GM19395 (cell line): ENCODE measurements around the gene C19orf12.

ENCODE experiments used
- ATAC-seq: cut with Tn5 transposase; IDR thresholded peaks from one replicate; pipeline ENCODE4 v1.9.1; 2021; ENCODE audit warnings: mild to moderate bottlenecking, moderate library complexity; ENCODE audit not compliant: unreplicated experiment

Gene C19orf12

DNA sequence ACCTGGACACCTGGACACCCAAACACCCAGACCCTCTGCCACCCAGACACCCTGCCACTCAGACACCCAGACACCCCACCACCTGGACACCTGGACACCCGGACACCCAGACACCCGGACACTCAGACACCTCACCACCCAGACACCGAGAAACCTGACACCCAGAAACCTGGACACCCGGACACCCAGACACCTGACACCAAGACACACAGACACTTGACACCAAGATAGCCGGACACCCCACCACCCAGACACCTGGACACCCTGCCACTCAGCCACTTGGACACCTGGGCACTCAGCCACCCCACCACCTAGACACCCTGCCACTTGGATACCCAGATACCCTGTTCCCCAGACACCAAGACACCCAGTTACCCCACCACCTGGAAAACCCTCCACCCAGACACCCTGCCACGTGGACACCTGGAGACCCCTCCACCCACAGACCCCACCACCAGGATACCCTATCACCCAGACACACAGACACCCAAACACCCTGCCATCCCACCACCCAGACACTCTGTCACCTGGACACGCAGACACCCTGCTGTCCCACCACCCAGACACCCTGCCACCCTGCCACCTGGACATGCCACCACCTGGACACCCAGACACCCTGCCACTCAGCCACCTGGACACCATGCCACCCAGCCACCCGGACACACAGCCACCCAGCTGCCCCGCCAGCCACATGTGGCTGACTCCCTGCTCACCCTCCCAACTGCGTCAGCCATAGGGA is 17.4 kb downstream of the C19orf12 start:
- ATAC-seq: no peak

DNA sequence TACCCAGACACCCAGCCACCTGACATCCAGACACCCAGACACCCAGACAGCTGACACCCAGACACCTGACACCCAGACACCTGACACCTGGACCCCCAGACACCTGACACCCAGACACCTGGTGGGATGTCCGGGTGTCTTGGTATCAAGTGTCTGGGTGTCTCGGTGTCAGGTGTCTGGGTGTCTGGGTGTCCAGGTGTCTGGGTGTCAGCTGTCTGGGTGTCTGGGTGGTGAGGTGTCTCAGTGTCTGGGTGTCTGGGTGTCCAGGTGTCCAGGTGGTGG is 18.6 kb downstream of the C19orf12 start:
- ATAC-seq: no peak

DNA sequence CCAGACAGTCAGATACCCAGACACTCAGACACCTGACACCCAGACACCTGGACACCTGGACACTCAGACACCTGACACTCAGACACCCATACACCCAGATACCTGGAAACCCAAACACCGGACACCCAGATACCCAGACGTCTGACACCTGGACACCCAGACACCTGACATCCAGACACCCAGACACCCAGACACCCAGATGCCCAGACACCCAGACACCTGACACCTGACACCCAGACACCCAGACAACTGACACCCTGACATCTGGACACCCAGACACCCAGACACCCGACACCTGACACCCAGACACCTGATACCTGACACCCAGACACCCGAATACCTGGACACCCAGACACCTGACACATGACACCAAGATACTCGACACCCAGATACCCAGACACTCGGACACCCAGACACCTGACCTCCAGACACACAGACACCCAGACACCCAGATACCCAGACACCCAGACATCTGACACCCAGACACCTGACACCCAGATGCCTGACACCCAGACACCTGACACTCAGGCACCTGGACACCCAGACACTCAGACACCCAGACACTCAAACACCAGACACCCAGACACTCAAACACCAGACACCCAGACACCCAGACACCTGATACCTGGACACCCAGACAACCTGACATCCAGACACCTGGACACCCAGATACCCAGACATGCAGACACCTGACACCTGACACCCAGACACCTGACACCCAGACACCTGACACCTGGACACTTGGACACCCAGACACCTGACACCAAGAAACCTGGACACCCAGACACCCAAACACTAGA is 19.1 kb downstream of the C19orf12 start:
- no peak for ATAC-seq

GRCh38 chr19:29694669-29695627 is 20.1 kb downstream of the C19orf12 start:
- ATAC-seq: no peak

DNA sequence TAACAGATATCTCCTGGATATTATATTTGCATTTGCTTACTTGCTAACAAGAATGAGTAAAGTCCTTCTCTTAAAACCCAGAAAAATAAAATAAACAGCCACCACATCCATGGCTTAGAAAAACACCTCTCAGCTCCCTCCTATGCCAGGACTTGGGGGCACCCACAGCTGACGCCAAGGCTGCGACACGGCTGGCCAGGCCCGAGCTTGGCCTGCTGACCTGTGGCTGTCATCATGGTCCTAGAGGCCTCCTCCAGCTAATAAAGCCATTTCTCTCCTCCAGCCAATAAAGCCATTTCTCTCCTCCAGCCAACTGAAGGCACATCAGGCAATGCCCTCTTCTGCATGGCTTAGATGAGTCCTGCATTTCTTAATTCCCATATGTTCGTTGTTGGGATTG is 20.9 kb downstream of the C19orf12 start:
- no peak for ATAC-seq

DNA sequence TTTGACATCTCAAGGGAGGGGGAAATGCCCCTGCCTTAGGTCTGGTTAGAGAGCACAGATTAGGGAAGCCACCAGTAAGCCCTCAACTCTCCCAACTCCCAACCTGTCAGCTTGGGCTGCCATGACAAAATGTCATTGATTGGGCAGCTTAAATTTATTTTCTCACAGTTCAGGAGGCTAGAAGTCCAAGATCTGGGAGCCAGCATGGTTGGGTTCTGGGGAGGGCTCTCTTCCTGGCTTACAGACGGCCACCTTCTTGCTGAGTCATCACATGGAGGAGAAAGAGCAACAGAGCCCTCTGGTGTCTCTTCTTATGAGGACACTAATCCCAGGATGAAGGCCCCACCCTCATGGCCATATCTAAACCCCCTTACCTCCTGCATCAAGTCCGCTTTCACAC is 24.2 kb downstream of the C19orf12 start:
- no peak for ATAC-seq

- no peak for ATAC-seq
Observed at GRCh38 chr19:29687897-29688728, 26.9 kb downstream of the C19orf12 start.

DNA sequence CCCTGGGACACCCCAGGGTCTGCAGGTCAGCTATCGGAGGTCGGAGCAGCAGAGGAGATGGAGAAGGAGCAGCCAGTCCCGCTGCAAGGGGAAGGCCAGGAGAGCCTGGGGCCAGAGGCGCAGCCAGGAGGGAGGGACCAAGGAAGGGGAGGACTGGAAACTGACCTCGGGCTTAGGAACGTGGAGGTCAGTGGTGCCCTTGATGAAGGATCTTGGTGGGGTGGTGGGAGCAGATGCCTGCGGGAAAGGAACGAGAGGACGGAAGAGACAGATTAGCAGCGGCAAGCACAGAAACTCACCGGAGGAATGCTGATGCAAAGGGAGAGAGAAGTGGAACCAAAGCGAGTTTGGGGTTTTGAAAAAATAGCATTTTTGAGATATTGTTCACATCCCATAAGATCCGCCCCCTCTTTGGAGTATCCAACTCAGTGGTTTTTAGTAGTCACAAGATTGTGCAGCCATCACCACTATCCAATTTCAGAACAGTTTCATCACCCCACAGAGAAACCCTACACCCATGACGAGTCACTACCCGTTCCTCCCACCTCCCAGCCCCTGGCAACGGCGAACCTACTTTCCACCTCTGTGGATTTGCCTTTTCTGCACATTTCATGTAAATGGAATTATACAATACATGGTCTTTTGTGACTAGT is 27.7 kb downstream of the C19orf12 start:
- ATAC-seq: no peak

- ATAC-seq: no peak
Observed at GRCh38 chr19:29686285-29686805, 28.7 kb downstream of the C19orf12 start.

DNA sequence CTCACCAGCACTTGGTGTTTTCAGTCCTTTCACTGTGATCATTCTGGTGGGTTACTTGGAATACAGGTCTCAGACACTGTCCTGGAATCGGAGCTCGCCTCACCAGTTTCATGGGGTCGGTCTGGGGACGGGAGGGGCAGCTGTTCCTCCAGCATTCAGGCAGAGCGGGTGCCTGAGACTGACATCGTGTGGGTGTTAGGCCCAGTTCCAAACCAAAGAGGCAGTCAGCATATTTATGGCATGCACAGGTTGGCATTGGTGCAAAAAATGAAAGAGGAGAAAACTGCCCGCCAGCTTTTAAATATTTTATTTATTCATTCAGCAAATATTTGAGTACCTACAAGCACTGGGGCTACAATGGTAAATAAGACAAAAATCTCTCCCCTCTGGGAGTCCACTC is 29.7 kb downstream of the C19orf12 start:
- ATAC-seq: no peak

- ATAC-seq: no peak
Observed at GRCh38 chr19:29683009-29683408, 32.1 kb downstream of the C19orf12 start.

DNA sequence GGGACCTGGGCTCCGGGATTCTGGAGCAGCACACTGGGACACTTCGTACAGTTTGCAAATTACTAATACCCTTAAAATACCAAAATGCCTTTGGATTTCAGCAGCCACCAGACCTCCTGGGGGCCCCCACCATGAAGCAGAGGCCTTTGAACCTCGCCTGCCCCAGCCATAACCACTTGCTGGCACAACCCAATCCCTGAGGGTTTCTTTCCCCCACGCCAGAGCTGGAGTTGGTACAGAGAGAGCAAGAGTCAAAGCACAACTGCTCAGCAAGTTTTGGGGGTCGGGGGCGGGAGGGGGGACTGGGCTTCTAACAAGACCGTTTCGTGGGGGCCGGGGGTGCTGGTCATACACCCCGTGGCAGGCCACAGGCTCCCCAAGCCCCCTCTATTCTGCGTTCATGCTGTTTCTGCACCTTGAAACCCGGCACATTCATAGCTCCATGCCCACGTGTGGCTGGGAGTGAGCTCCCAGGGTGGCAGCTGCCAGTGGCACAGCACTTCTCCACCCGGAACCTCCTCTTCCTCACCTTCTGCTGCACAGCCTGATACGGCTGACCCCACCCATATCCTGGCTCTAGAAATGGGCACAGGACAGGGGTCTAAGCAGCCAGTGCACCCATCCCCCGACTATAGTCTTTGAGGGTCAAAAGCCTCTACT is 32.7 kb downstream of the C19orf12 start:
- no peak for ATAC-seq

DNA sequence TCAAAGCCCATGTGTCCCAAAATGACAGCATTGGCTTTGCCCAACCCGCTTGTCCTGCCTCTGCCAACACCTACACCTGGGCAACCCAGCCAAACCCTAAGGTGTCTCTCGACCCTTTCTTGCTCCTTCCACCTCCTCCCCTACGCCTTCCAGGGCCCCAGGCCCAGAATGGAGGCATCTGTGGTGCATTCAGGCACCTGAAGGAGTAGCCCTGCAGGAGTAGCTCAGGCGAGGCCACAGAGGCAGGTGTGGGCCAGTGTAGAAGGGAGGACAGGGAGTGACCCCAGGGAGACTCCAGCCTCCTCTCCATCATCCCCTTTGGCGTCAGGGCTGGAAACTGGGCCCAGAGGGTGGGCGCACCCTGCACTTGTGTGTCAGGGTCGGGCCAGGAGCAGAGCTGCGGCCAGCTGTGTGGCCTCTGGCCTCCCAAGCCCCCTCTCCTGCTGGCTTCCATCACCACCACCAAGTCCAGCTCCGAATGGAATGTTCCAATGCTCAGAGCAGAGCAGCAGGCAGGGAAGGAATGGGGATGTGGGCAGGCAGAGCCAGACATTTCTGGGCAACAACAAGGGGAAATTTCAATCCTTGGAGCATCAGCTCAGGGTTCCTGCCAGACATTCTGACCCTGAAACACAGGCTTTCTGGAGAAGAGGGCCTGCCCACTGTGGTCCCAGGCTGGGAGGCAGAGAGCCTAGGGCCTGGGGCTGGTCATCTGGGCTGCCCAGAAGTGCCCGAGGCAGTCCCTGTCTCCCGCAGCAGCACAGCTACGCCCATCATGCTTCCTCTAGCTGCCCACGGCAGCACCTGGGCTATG is 33.4 kb downstream of the C19orf12 start:
- ATAC-seq: no peak

DNA sequence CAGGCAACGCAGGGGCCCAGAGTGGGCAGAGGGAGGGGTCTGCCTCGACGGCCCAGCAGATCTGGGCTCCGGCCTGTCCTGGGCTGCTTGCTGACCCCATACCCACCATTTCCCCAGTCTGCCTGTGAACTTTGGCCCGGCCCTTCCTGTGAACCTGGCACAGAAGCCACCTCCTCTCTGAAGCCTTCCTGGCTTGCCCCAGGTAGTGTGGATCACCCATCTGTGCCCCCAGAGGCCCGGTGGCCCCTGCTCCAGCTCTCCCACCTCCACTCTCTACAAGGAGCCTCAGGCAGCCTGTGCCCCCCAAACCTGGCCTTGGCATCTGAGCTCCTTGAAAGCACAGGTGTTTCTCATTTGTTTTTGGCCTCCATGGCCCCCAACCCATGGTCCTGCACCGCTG is 34.1 kb downstream of the C19orf12 start:
- ATAC-seq: peak; percentile 12

DNA sequence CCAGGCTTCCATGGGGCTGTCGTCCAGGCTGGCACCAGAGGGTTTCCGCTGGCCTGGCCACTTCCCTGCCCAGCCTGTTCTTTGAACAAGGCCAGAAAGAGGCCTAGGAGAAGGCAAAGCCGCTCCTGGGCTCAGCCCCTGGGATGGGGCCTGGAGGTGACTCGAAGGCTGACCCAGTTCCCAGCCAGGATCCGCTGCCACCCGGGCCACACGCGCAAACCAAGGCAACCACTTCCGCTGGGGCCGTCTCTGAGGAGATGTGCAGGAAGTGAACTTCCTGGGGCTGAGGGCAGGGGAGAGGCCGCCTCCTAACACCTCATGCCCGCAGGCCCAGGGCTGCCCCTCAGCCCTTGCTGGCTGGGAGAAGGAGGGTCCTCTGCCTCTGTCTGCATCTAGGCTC is 34.6 kb downstream of the C19orf12 start:
- peak; percentile 76 for ATAC-seq

DNA sequence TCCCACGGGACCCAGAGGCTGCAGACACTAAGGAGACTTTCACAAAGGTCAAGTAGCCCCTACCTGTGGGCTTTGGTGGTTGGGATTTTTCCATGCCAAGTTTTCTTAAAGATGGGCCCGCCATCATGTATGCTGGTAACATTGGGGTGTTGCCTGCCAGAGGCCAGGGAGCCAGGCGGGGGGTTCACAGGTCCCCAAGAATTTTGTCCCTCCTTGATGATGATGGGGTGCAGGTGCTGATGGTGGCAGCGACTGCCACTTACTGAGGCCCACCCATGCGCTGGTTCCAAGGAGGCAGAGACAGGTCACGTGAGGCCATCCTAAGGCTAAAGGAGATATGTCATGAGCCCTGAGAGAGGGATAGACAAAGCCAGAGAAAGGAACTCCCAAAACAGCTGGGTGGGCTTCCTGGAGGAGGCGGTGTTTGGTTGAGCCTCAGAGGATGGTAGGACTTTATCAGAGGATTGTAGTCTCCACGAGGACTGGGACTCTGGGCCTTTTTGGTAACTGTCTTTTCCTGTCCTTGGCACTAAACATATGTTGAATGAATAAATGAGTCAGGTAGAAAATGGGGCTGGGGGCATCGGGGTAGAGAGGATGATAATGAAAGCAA is 35.4 kb downstream of the C19orf12 start:
- ATAC-seq: no peak

DNA sequence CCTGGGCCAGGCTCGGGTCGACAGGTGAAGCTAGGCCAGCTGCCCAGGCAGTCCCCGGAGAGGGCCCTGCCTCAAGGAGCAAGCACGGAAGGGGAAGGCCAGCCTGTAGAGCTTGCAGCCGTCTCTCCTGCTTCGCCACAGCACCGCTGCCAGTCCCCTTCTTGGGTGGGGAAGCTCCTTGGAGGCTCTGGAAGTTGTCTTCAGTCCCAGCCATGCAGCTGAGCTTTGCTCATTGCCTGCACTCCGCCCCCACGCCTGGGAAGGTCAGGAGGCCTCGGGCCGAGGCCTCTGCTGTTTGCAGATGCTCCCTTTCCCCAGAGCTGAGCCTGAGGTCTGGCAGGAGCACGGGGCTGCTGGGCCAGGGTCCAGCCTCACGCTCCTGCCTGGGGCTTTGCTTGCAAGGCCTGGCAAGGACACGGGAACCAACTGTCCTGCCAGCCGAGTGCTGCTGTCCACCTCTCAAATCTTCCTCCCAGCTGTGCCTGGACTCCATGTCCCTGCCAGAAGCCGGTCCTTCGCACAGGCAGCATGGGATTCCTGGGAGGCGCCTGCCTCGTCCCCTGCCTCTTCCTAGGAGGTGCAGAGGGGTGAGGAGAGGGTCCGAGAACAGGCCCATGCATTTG is 36.5 kb downstream of the C19orf12 start:
- no peak for ATAC-seq
